SK-N-SH treated with all-trans-retinoic acid at 6 μM for 48 hours (cell line): Measurements from ENCODE around the gene GMCL2.

Experiments used
- ATAC-seq: fragments of 200-7000 bp; cut with Tn5 transposase; 3 replicates; pipeline ENCODE4 v1.9.1; 2020; ENCODE audit warnings: mild to moderate bottlenecking, moderate library complexity
- ARNTL ChIP-seq: fragments of 450-650 bp; formaldehyde crosslinking; IDR thresholded peaks from 2 replicates; pipeline ENCODE4 v1.5.0; 2020; ENCODE audit warnings: low read depth, mild to moderate bottlenecking, moderate library complexity, borderline replicate concordance
- CSDC2 ChIP-seq: fragments of 250-450 bp; sonication (Bioruptor Pico); IDR thresholded peaks from 2 replicates; pipeline ENCODE4 v1.5.0; 2020; ENCODE audit warnings: mild to moderate bottlenecking, moderate library complexity
- ESRRG ChIP-seq: fragments of 250-450 bp; sonication (Bioruptor Pico); IDR thresholded peaks from 2 replicates; pipeline ENCODE4 v1.6.1; 2021; ENCODE audit warnings: mild to moderate bottlenecking
- ISL1 ChIP-seq: fragments of 250-450 bp; sonication (Bioruptor Pico); IDR thresholded peaks from 2 replicates; pipeline ENCODE4 v2.1.2; 2022; ENCODE audit warnings: mild to moderate bottlenecking, moderate library complexity
- OSR1 ChIP-seq: fragments of 250-450 bp; sonication (Bioruptor Pico); IDR thresholded peaks from 2 replicates; pipeline ENCODE4 v1.8.0; 2022; ENCODE audit warnings: moderate library complexity, mild to moderate bottlenecking, inconsistent platforms
- PPARA ChIP-seq: fragments of 250-450 bp; sonication (Bioruptor Pico); IDR thresholded peaks from 2 replicates; pipeline ENCODE4 v1.5.0; 2020; ENCODE audit warnings: mild to moderate bottlenecking, borderline replicate concordance
- RARB ChIP-seq: fragments of 250-450 bp; sonication (Bioruptor Pico); IDR thresholded peaks from 2 replicates; pipeline ENCODE4 v1.8.0; 2021; ENCODE audit warnings: mild to moderate bottlenecking, moderate library complexity
- SNAI2 ChIP-seq: fragments of 250-450 bp; sonication (Bioruptor Pico); IDR thresholded peaks from 2 replicates; pipeline ENCODE4 v1.5.0; 2020; ENCODE audit warnings: mild to moderate bottlenecking, moderate library complexity
- ZFP3 ChIP-seq: fragments of 250-450 bp; sonication (Bioruptor Pico); IDR thresholded peaks from 2 replicates; pipeline ENCODE4 v1.5.0; 2020; ENCODE audit warnings: mild to moderate bottlenecking, moderate library complexity
- ZNF8 ChIP-seq: fragments of 450-650 bp; formaldehyde crosslinking; IDR thresholded peaks from 2 replicates; pipeline ENCODE4 v1.5.0; 2020; ENCODE audit warnings: mild to moderate bottlenecking, moderate library complexity
- TF ChIP-seq, protein P1 (sequence below): fragments of 250-450 bp; sonication (Bioruptor Pico); IDR thresholded peaks from 2 replicates; pipeline ENCODE4 v1.8.0; 2021; ENCODE audit warnings: low read depth, mild to moderate bottlenecking, moderate library complexity, borderline replicate concordance
- TF ChIP-seq, protein P2 (sequence below): fragments of 250-450 bp; sonication (Bioruptor Pico); IDR thresholded peaks from 2 replicates; pipeline ENCODE4 v1.5.1; 2020; ENCODE audit warnings: low read depth, mild to moderate bottlenecking, moderate library complexity
- TF ChIP-seq, protein P3 (sequence below): fragments of 250-450 bp; sonication (Bioruptor Pico); IDR thresholded peaks from 2 replicates; pipeline ENCODE4 v1.5.0; 2020; ENCODE audit warnings: mild to moderate bottlenecking, moderate library complexity
- TF ChIP-seq, protein P4 (sequence below): fragments of 250-450 bp; sonication (Bioruptor Pico); IDR thresholded peaks from 2 replicates; pipeline ENCODE4 v1.8.0; 2020; ENCODE audit warnings: mild to moderate bottlenecking, moderate library complexity, borderline replicate concordance
- TF ChIP-seq, protein P5 (sequence below): fragments of 250-450 bp; sonication (Bioruptor Pico); IDR thresholded peaks from 2 replicates; pipeline ENCODE4 v1.5.1; 2021; ENCODE audit warnings: mild to moderate bottlenecking, moderate library complexity

Gene GMCL2

DNA sequence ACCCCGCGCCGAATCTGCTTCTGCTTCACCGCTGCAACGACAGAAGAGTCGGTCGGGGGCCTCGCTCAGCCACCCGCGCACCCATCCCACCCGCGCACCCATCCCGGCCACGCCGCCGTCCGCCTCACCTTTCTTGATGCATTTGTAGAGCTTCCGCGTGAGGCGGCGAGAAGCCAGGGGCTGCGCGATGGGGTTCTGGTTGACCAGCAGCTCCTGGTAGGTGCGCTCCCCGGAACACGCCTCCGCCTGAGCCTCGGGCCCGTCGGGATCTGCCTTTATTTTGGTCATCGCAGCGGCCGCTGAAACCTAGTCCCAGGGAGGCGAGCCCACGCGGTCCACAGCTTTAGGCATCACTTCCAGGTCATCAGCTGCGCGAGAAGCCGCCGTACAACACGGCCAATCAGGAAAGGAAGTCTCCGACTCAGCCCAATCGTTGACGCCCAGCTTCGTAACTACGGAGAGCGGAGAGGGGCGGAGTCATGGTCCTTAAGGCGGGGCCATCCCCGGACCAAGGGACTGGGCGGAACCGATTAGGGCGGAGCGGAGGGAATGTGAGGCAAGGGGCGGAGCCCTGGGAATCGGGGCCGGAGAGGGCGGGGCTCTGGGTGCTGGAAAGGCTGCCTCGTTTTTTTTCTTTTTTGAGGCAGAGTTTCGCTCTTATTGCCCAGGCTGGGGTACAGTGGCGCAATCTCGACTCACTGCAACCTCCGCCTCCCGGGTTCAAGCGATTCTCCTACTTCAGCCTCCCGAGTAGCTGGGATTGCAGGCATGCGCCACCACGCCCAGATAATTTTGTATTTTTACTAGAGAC is 33.4 kb downstream of the GMCL2 start, which contains the start of gene NHP2:
NHP2 (minus strand) TSS at position 356 of the 811 bp plus-strand sequence; CDS start at position 288, 68 bp downstream.
- TF ChIP-seq, protein P1, sequence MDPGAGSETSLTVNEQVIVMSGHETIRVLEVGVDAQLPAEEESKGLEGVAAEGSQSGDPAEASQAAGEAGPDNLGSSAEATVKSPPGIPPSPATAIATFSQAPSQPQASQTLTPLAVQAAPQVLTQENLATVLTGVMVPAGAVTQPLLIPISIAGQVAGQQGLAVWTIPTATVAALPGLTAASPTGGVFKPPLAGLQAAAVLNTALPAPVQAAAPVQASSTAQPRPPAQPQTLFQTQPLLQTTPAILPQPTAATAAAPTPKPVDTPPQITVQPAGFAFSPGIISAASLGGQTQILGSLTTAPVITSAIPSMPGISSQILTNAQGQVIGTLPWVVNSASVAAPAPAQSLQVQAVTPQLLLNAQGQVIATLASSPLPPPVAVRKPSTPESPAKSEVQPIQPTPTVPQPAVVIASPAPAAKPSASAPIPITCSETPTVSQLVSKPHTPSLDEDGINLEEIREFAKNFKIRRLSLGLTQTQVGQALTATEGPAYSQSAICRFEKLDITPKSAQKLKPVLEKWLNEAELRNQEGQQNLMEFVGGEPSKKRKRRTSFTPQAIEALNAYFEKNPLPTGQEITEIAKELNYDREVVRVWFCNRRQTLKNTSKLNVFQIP (CRISPR knock-in tag) = 0 out of 2 replicates have a peak, but pooled peaks have one; percentile 9
- no peak for TF ChIP-seq SNAI2 (CRISPR knock-in tag)
- ATAC-seq = peak; percentile 97

DNA sequence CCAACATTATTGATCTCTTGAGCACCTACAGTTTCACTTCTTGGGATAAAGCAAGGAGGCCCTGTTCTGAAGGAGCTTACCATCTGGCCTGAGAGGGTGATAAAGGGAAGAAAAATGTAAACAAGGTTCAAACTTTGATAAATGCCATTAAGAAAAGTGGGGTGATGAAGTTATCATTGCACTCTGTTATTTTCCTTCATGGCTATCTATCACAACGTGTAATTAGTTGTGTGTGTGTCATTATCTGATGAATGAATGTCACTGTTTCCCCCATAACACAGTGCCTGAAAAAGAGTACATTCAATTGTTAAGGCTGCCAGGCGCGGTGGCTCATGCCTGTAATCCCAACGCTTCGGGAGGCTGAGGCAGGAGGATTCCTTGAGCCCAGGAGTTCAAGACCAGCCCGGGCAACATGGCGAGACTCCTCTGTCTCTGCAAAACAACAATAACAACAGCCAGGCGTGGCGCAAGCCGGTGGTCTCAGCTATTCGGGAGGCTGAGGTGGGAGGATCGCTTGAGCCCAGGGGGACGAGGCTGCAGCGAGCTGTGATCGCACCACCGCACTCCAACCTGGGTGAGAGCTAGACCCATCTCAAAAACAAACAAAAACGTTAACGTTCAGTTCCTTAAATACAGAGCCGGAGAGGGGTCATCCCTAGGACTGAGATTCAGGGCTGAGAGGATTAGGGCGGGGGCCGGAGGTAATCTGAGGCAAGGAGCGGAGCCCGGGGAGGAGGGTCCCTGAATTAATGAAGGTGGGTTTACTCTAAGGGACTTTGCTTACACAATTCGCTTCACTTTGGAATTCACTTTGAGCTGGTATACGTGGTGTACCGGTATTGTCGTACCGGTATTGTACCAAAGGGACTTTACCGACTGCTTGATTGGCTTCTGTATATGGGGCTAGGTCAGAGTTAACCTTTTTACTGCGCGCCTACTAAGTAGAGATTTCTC is 34.4 kb downstream of the GMCL2 start:
- TF ChIP-seq, protein P1 (CRISPR knock-in tag) = no peak
- TF ChIP-seq OSR1 (CRISPR knock-in tag) (no peak), PPARA (CRISPR knock-in tag) (no peak), ZFP3 (CRISPR knock-in tag) (no peak), ESRRG (no peak), RARB (no peak)
- TF ChIP-seq, protein P2, sequence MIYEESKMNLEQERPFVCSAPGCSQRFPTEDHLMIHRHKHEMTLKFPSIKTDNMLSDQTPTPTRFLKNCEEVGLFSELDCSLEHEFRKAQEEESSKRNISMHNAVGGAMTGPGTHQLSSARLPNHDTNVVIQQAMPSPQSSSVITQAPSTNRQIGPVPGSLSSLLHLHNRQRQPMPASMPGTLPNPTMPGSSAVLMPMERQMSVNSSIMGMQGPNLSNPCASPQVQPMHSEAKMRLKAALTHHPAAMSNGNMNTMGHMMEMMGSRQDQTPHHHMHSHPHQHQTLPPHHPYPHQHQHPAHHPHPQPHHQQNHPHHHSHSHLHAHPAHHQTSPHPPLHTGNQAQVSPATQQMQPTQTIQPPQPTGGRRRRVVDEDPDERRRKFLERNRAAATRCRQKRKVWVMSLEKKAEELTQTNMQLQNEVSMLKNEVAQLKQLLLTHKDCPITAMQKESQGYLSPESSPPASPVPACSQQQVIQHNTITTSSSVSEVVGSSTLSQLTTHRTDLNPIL (CRISPR knock-in tag) = no peak
- TF ChIP-seq, protein P3, sequence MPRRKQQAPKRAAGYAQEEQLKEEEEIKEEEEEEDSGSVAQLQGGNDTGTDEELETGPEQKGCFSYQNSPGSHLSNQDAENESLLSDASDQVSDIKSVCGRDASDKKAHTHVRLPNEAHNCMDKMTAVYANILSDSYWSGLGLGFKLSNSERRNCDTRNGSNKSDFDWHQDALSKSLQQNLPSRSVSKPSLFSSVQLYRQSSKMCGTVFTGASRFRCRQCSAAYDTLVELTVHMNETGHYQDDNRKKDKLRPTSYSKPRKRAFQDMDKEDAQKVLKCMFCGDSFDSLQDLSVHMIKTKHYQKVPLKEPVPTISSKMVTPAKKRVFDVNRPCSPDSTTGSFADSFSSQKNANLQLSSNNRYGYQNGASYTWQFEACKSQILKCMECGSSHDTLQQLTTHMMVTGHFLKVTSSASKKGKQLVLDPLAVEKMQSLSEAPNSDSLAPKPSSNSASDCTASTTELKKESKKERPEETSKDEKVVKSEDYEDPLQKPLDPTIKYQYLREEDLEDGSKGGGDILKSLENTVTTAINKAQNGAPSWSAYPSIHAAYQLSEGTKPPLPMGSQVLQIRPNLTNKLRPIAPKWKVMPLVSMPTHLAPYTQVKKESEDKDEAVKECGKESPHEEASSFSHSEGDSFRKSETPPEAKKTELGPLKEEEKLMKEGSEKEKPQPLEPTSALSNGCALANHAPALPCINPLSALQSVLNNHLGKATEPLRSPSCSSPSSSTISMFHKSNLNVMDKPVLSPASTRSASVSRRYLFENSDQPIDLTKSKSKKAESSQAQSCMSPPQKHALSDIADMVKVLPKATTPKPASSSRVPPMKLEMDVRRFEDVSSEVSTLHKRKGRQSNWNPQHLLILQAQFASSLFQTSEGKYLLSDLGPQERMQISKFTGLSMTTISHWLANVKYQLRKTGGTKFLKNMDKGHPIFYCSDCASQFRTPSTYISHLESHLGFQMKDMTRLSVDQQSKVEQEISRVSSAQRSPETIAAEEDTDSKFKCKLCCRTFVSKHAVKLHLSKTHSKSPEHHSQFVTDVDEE (CRISPR knock-in tag) = no peak
- ATAC-seq = no peak

DNA sequence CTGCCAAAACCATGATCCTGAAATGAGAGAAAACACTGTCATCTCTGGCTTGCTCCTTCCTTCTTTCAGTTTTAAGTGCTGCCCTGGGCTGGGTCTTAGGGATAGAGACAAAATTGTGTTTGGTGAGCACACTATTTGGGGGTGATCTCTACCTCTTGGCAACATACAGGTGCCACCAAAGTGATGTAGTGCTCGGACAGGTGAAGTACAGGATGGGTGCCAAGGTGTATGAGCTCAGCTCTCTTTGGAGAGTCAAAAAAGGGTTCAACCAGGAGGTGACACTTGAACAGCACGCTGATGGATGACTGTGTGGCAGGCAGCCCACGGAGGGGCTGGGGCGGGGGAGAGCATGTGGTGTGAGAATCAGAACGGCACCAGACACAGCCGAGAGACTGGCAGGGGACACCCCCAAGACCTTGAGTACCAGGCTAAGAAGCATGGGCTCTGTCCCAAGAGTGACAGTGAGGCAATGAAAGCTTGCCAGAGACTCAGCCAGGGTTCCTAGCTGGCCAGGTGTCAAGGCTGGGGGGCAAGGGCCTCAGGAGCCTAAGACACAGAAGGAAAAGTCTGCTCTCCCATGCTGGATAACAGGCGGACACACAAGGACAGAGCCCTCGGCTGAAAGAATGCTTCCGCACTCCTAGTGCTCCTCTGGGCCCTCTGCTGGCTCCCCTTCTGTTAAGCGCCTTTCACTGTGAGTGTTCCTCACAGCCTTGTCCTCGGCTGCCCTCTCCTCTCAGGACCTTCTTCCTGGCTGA is 36.0 kb downstream of the GMCL2 start:
- ATAC-seq = no peak
- TF ChIP-seq ZFP3 (CRISPR knock-in tag) (no peak), ISL1 (CRISPR knock-in tag) (no peak), ARNTL (CRISPR knock-in tag) (no peak), RARB (no peak), ESRRG (no peak), OSR1 (CRISPR knock-in tag) (no peak), SNAI2 (CRISPR knock-in tag) (no peak), CSDC2 (CRISPR knock-in tag) (no peak), ZNF8 (CRISPR knock-in tag) (no peak)
- TF ChIP-seq, protein P4, sequence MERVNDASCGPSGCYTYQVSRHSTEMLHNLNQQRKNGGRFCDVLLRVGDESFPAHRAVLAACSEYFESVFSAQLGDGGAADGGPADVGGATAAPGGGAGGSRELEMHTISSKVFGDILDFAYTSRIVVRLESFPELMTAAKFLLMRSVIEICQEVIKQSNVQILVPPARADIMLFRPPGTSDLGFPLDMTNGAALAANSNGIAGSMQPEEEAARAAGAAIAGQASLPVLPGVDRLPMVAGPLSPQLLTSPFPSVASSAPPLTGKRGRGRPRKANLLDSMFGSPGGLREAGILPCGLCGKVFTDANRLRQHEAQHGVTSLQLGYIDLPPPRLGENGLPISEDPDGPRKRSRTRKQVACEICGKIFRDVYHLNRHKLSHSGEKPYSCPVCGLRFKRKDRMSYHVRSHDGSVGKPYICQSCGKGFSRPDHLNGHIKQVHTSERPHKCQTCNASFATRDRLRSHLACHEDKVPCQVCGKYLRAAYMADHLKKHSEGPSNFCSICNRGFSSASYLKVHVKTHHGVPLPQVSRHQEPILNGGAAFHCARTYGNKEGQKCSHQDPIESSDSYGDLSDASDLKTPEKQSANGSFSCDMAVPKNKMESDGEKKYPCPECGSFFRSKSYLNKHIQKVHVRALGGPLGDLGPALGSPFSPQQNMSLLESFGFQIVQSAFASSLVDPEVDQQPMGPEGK (CRISPR knock-in tag) = no peak
- TF ChIP-seq, protein P1 (CRISPR knock-in tag) = no peak
- TF ChIP-seq, protein P2 (CRISPR knock-in tag) = no peak
- TF ChIP-seq, protein P5, sequence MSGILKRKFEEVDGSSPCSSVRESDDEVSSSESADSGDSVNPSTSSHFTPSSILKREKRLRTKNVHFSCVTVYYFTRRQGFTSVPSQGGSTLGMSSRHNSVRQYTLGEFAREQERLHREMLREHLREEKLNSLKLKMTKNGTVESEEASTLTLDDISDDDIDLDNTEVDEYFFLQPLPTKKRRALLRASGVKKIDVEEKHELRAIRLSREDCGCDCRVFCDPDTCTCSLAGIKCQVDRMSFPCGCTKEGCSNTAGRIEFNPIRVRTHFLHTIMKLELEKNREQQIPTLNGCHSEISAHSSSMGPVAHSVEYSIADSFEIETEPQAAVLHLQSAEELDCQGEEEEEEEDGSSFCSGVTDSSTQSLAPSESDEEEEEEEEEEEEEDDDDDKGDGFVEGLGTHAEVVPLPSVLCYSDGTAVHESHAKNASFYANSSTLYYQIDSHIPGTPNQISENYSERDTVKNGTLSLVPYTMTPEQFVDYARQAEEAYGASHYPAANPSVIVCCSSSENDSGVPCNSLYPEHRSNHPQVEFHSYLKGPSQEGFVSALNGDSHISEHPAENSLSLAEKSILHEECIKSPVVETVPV (CRISPR knock-in tag) = no peak
